Measurements from ENCODE around the gene CYP4V2.

CYP4V2 gene

GRCh38 chr4:186196063-186196462 lies 4.7 kb downstream of the CYP4V2 start:
- in situ Hi-C loops (cut with MboI; ENCODE audit: low pct_unique_long_range_greater_than_20kb, low sequenced_read_pairs, unreplicated experiment), result no loop called here
- DNase-seq (ENCODE audit: low spot score), result no peak
- TF ChIP-seq CTCF (IDR thresholded peaks at IDR 0.05; ENCODE audit: extremely low read depth, insufficient read depth, missing control alignments), result no peak

GRCh38 chr4:186200516-186200915 lies 9.1 kb downstream of the CYP4V2 start:
- no peak for DNase-seq (ENCODE audit: low spot score)
- no peak for TF ChIP-seq CTCF (IDR thresholded peaks at IDR 0.05; ENCODE audit: extremely low read depth, insufficient read depth, missing control alignments)
- in situ Hi-C loops (cut with MboI; ENCODE audit: low pct_unique_long_range_greater_than_20kb, low sequenced_read_pairs, unreplicated experiment), result no loop called here

- DNase-seq (ENCODE audit: low spot score), result no peak
- in situ Hi-C loops (cut with MboI; ENCODE audit: low pct_unique_long_range_greater_than_20kb, low sequenced_read_pairs, unreplicated experiment), result no loop called here
- TF ChIP-seq CTCF (IDR thresholded peaks at IDR 0.05; ENCODE audit: extremely low read depth, insufficient read depth, missing control alignments), result no peak
These were observed 9.6 kb downstream of the CYP4V2 start for GRCh38 chr4:186201010-186201409.

GRCh38 chr4:186201535-186202230 lies 10.3 kb downstream of the CYP4V2 start:
- peak; percentile 43 for TF ChIP-seq CTCF (IDR thresholded peaks at IDR 0.05; ENCODE audit: extremely low read depth, insufficient read depth, missing control alignments)
- in situ Hi-C loops (cut with MboI; ENCODE audit: low pct_unique_long_range_greater_than_20kb, low sequenced_read_pairs, unreplicated experiment), result no loop called here
- no peak for DNase-seq (ENCODE audit: low spot score)

- TF ChIP-seq CTCF (IDR thresholded peaks at IDR 0.05; ENCODE audit: extremely low read depth, insufficient read depth, missing control alignments), result no peak
- DNase-seq (ENCODE audit: low spot score), result no peak
- in situ Hi-C loops (cut with MboI; ENCODE audit: low pct_unique_long_range_greater_than_20kb, low sequenced_read_pairs, unreplicated experiment), result no loop called here
These were observed 11.2 kb downstream of the CYP4V2 start for GRCh38 chr4:186202490-186203140.

- TF ChIP-seq CTCF (IDR thresholded peaks at IDR 0.05; ENCODE audit: extremely low read depth, insufficient read depth, missing control alignments), result no peak
- in situ Hi-C loops (cut with MboI; ENCODE audit: low pct_unique_long_range_greater_than_20kb, low sequenced_read_pairs, unreplicated experiment), result no loop called here
- DNase-seq (ENCODE audit: low spot score), result no peak
These were observed 12.0 kb downstream of the CYP4V2 start for GRCh38 chr4:186203406-186203805.

Measured in GM13977 (cell line).